GM18867 (cell line): Measurements from ENCODE around the gene DCHS1.

ENCODE experiments used
- ATAC-seq: cut with Tn5 transposase; IDR thresholded peaks from one replicate; pipeline ENCODE4 v1.9.1; 2021; ENCODE audit warnings: mild to moderate bottlenecking, moderate library complexity; ENCODE audit not compliant: unreplicated experiment

The DCHS1 gene

DNA sequence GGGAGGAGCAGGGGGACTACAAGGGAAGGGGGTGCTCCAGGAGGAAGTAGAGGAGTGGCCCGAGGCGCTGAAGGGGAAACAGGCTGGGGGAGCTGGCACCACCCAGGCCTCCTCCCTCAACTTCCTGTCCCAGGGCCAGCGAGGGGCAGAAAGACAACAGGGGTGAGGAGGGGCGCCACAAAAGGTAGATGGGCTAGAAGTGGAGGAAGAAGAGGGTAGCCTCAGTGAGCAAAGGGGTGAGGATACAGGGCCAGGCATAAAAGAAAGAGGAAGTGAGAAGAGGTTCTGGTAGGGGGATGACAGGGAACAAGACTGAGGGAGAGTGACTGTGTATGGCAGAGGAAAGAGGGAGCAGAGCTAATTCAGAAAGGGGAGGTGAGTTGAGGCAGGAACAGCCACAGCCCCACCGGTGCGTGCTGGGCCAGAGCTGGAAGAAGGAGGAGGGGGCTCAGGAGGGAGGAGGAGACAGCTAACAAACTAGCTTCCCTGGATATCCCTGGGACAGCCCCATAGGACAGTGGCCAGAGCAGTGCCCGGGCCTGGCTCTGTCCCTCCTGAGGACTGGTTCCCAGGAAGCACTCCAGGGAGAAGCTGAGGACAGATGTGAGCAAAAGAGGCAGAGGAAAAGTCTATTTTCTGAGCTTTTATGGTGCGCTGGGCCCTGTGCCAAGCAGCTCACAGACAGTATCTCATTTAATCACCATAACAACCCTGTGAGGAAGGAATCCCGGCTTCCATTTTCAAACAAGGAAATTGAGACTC, 8.5 kb downstream of the DCHS1 start:
- ATAC-seq: peak; percentile 80

- ATAC-seq: no peak
These were observed 9.1 kb downstream of the DCHS1 start for GRCh38 chr11:6646576-6646917.

DNA sequence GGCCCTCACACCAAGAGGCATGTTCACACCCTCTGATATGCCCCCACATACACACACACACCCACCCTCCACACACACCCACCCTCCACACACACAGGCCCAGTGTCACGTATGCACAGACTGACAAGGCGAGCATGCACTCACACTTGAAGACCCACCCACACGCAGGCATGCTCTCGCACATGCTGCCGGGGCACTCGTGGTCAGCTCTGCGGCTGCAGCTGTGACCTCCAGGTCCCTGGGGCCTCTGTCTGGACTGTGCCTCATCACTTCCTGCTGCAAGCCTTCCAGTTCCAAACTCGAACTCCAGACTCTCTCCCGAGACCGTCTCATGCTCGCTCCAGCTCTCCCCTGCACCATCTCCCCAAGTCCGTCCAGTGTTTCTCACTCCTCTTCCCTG, 9.5 kb downstream of the DCHS1 start:
- no peak for ATAC-seq

- ATAC-seq: no peak
These were observed 12.7 kb downstream of the DCHS1 start for GRCh38 chr11:6642957-6643356.

GRCh38 chr11:6640985-6641701, 14.5 kb downstream of the DCHS1 start:
- no peak for ATAC-seq

DNA sequence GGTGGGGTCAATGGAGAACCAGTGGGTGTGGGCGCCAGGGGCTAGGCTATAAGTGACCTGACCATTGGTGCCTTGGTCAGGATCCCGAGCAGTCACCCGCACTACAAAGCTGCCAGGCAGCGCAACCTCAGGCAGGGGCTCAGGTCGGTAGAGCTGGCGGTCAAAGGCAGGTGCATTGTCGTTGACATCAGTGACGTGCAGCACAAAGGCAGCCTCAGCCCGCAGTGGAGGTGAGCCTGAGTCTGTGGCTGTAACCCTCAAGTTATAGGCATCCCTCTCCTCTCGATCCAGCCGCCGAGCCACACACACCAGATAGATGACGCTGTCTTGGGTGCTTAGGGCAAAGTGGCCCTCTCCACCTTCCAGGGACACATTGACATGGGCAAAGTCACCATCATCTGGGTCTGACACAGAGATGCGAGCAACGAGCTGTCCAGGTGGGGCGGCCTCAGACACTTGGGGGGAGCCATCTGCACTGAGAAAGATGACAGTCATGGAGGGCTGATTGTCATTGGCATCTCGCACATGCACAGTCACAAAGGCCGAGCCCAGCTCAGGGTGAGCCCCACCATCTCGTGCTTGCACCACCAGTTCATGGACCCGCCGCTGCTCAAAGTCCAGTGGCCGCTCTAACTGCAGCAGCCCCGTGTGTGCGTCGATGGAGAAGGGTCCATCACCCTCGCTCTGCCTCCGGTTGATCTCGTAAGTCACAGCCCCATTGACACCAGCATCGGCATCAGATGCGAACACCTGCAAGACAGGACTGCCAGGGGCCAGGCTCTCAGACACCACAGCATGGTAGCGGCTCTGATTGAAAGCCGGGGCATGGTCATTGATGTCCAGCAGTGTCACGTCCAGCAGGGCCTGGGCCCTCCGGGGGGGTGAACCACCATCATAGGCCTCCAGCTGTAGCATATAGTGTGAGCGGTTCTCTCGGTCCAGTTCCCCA, 15.3 kb downstream of the DCHS1 start:
- ATAC-seq: no peak

- no peak for ATAC-seq
These were observed 17.2 kb downstream of the DCHS1 start for GRCh38 chr11:6638429-6638828.

- no peak for ATAC-seq
These were observed 17.7 kb downstream of the DCHS1 start for GRCh38 chr11:6637871-6638270.

DNA sequence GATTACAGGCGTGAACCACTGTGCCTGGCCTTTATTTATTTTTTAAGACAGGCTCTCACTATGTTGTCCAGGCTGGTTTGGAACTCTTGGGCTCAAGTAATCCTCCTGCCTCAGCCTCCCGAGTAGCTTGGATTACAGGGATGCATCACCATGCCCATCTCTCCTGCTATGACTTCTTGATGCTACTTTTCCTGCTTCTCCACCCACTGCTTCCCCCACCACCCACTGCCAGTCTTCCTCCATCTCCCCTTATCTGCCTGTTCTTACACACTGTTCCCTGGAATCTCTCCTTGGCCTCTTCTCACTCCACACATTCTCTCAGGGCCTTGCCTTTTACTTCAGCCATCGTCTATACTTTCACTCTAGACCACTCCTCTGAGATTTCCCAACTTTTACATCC, 19.1 kb downstream of the DCHS1 start:
- no peak for ATAC-seq

GRCh38 chr11:6635082-6635932, 20.3 kb downstream of the DCHS1 start:
- no peak for ATAC-seq

GRCh38 chr11:6634534-6634933, 21.1 kb downstream of the DCHS1 start:
- no peak for ATAC-seq

- ATAC-seq: no peak
These were observed 21.9 kb downstream of the DCHS1 start for GRCh38 chr11:6633422-6634408.

- no peak for ATAC-seq
These were observed 23.2 kb downstream of the DCHS1 start for GRCh38 chr11:6632116-6633073.

GRCh38 chr11:6631361-6631890, 24.2 kb downstream of the DCHS1 start:
- no peak for ATAC-seq

DNA sequence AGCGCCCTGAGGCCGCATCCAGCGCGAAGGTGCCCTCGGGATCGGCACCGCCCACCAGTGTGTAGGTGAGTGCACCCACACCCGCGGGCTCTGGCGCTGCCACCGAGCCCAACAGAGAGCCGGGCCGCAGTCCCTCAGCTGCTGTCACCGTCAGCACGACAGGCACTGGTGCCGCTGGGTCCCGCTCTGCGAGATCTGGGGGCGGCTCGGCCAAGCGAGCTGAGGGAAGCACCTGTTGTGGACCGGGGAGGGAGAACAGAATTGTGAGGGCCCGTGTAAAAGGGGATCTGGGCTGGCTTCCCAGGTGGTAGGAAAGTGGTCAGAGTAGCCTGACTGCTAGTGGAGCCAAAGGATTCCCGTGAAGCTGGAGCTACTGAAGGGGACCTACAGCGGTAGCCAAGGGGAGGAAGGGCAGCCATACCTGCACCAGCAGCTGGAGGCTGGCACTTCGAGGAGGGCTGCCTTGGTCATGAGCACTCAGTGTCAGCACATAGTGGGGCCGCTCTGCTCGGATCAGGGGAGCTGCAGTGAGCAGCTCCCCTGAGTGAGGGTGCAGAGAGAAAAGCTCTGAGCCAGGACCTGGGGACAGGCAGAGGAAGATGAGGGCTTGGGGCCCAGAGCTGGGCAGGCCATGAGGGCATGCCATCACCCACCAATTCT, 24.8 kb downstream of the DCHS1 start:
- no peak for ATAC-seq

- no peak for ATAC-seq
These were observed 25.5 kb downstream of the DCHS1 start for GRCh38 chr11:6629892-6630631.

GRCh38 chr11:6629573-6629891, 26.1 kb downstream of the DCHS1 start:
- ATAC-seq: no peak
